Heart left ventricle (tissue), 16 donors: ENCODE results near the gene MEGF11. TPM values are rescaled to one million over a fixed set of nuclear protein-coding genes. Genes with fewer than 3 reads are reported as not detected.

Source experiments
- ATAC-seq, 4 donors: fragments of 200-7000 bp; cut with Tn5 transposase; one replicate each; pipeline ENCODE4 v1.9.1; 2020 to 2022; ENCODE audit warnings: moderate library complexity in 4 of 4, mild to moderate bottlenecking in 3 of 4, moderate number of reproducible peaks in 1 of 4
- DNase-seq, 5 donors: peaks; one replicate each; pipeline ENCODE4 v3.0.0-alpha.2; 2020
- H3K27ac ChIP-seq, 12 donors: fragments of 200-600 bp; sonication (generic) in 4 of 12; one replicate each; pipeline versions ENCODE4 v1.5.0 to v1.8.0; 2016 to 2022; ENCODE audit warnings: mild to moderate bottlenecking in 2 of 12
- H3K27me3 ChIP-seq, 9 donors: fragments of 200-600 bp; sonication (generic) in 2 of 9; one replicate each; pipeline versions ENCODE4 v1.5.1 to v1.8.0; 2016 to 2022; ENCODE audit warnings: mild to moderate bottlenecking in 3 of 9
- H3K36me3 ChIP-seq, 9 donors: fragments of 200-600 bp; sonication (generic) in 2 of 9; one replicate each; pipeline versions ENCODE4 v1.5.0 to v1.8.0; 2018 to 2022; ENCODE audit warnings: mild to moderate bottlenecking in 2 of 9
- H3K4me1 ChIP-seq, 12 donors: fragments of 200-600 bp; sonication (generic) in 4 of 12; one replicate each; pipeline versions ENCODE4 v1.5.0 to v1.8.0; 2016 to 2022; ENCODE audit warnings: mild to moderate bottlenecking in 3 of 12
- H3K4me3 ChIP-seq, 12 donors: fragments of 200-600 bp; sonication (generic) in 4 of 12; one replicate each; pipeline versions ENCODE4 v1.5.0 to v1.8.0; 2017 to 2022; ENCODE audit warnings: mild to moderate bottlenecking in 9 of 12, moderate library complexity in 4 of 12
- H3K9me3 ChIP-seq, 12 donors: fragments of 200-600 bp; sonication (generic) in 4 of 12; one replicate each; pipeline versions ENCODE4 v1.5.0 to v1.8.0; 2016 to 2022; ENCODE audit warnings: mild to moderate bottlenecking in 1 of 12
- POLR2A ChIP-seq, 2 donors: fragments of 450-650 bp; IDR thresholded peaks; one replicate each; pipeline ENCODE4 v1.6.1; 2017; ENCODE audit warnings: antibody characterized with exemption in 2 of 2, mild to moderate bottlenecking in 2 of 2, moderate library complexity in 2 of 2
- WGBS, 4 donors: extraction: QIAGEN DNeasy Blood & Tissue Kit in 2 of 4; methylation state at CpG; one replicate each; pipeline versions ENCODE4 v1.1.5 to v1.1.7; 2013 to 2018; 5-methylcytosine and 5-hydroxymethylcytosine counted together
- intact Hi-C, 10 donors: fragments of 100-400 bp; cut with DNase I; formaldehyde crosslinking; loops; one replicate each; pipeline versions ENCODE4 v1.11.1 to v1.14.2; 2022
- polyA plus RNA-seq, 2 donors: library from polyadenylated mRNA; stranded (reverse); fragments of 200-250 nt; gene quantifications; one replicate each; pipeline ENCODE4 v1.2.3, GENCODE V29; 2013
- total RNA-seq, 9 donors: library from RNA; depleted of rRNA in 2 of 9; stranded (reverse); fragments of >200 nt in 2 of 9; fragmentation: NEBNext Ultra II Directional in 3 of 9; extraction: Animal tissue kit (Norgen Biotek cat#: 25700) in 3 of 9; gene quantifications; one replicate each; pipeline versions ENCODE4 v1.1.0 to v1.2.4, GENCODE V29; 2016 to 2023
- TF ChIP-seq, protein P1 (sequence below), 12 donors: fragments of 200-600 bp; sonication (generic) in 4 of 12; IDR thresholded peaks; one replicate each; pipeline versions ENCODE4 v1.5.0 to v1.8.0; 2018 to 2022; ENCODE audit warnings: antibody characterized with exemption in 12 of 12, mild to moderate bottlenecking in 5 of 12
- donor health status: ischemic (EF 13 %, LVEDD 7.1; RV severe dilation, severe dysfunction).
- donor health status: healthy with polysubstance abuse.
- donor health status: DM: no; HTN: yes; CAD: no.
- donor health status: DM: no; HTN: no; CAD: no.
- donor health status: ischemic (EF 25% LVEDD 6.9; RV normal size, moderate dysfunction).
- donor health status: ischemic (EF 25% LVEDD 5.7; RV mildly dilated, moderate dysfunction).
- donor health status: healthy.
- donor health status: DM: yes; HTN: yes; CAD: no.
- donor health status: ischemic (EF 35%, LVEDD 5.7; RV mildly dilated, moderate dysfunction).
- donor health status: nonischemic (EF 11% LVEDD 7.7; RV severe dilation, severe dysfunction).
- donor health status: DM: yes; HTN: yes; CAD: no.
- donor health status: PGD.
- donor health status: ischemic (EF 29% LVEDD 5.4; RV normal size, mild dysfunction).
- donor health status: nonischemic (EF 23%, LVEDD 6.1; RV moderate dilation, normal function).

Gene MEGF11
- total and polyA plus RNA-seq, 11 donors: 0.07 TPM; not detected in 10

DNA sequence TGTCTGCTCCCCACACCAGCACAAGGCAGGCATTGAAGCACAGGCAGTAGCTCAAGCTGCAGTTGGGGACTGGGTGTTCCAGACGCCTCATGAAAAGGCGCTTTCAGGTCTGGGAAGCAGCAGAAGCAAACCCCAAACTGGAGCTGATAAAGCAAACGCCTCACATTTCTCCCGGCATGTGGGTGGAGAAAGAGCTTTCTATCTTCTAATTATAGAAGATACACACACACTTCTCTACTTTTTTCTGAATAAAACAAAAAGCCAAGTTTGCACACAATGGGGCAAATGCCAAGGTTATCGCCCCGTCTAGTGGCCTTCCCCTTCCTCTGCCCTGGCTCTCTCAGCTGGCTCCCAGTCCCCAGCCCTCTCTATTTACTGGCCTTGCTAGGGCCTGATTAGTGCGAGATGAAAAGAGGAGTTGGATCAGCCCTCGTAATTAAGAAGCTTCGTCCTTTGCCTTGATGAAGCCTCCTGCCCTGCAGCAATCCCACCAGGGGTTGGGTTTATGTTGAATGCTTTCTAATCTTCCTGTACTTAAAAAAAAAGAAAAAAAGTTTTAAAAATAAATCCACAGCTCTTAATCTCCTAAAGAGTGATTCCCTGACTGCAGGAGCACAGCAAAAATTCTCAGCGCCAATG, 120.2 kb downstream of the MEGF11 start:
- peaks cover 0 to 7% (median 0%) of the 10 kb centered on the region in 9 donors for H3K27me3 ChIP-seq
- H3K9me3 ChIP-seq: no peaks in the 10 kb centered on the region
- intact Hi-C loops: no loop called here
- no peak for DNase-seq
- H3K4me3 ChIP-seq: no peak overlapping the region
- H3K27ac ChIP-seq: no peak overlapping the region
- WGBS, 4 donors: 57 to 78% (median 67%) methylated on average over 10 of the region's 10 CpGs
- TF ChIP-seq, protein P1, sequence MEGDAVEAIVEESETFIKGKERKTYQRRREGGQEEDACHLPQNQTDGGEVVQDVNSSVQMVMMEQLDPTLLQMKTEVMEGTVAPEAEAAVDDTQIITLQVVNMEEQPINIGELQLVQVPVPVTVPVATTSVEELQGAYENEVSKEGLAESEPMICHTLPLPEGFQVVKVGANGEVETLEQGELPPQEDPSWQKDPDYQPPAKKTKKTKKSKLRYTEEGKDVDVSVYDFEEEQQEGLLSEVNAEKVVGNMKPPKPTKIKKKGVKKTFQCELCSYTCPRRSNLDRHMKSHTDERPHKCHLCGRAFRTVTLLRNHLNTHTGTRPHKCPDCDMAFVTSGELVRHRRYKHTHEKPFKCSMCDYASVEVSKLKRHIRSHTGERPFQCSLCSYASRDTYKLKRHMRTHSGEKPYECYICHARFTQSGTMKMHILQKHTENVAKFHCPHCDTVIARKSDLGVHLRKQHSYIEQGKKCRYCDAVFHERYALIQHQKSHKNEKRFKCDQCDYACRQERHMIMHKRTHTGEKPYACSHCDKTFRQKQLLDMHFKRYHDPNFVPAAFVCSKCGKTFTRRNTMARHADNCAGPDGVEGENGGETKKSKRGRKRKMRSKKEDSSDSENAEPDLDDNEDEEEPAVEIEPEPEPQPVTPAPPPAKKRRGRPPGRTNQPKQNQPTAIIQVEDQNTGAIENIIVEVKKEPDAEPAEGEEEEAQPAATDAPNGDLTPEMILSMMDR (IDR thresholded peaks at IDR 0.05): no peak
- no peak for TF ChIP-seq POLR2A (IDR thresholded peaks at IDR 0.05)
- no peak for ATAC-seq
- peaks cover 0 to 8% (median 2%) of the 10 kb centered on the region in 12 donors for H3K4me1 ChIP-seq
- no peaks in the 10 kb centered on the region for H3K36me3 ChIP-seq

DNA sequence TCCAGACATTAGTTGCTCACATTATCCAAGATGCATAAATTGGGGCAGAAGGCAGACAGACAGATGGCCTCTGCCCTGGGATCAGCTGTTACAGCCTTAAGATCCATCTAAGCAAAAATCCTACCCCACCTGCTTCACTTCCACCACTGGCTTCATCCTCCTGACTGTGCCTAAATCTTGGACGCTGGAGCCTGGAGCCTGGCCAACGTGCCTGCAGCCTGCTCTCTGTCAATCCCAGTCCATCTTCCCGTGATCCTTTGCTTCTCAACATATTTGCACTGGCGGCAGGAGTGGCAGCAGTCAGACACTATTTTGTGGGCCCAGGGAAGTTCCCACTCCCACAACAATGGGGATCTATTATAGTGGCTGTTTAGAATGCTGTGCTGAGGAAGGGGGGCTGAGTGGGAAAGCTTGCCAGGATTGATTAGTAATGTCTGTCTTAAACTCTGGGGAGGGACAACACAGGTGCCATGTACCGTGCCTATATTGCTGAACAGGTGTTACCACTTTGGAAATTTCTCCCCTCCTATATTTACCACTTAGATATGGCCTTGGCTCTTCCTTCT, 121.2 kb downstream of the MEGF11 start:
- DNase-seq (peak in 4 of 5 donors; percentile 37 to 63 (median 58)), ATAC-seq (peak in 3 of 4 donors; percentile 62 to 72 (median 67))
- no peak overlapping the region for H3K4me3 ChIP-seq
- peaks cover 0 to 12% (median 4%) of the 10 kb centered on the region in 9 donors for H3K27me3 ChIP-seq
- WGBS, 4 donors: 31 to 36% (median 34%) methylated on average over 5 of the region's 5 CpGs
- TF ChIP-seq, protein P1 (IDR thresholded peaks at IDR 0.05): no peak
- no peak for TF ChIP-seq POLR2A (IDR thresholded peaks at IDR 0.05)
- intact Hi-C loops: no loop called here
- H3K4me1 ChIP-seq: peaks cover 0 to 3% (median 0%) of the 10 kb centered on the region in 12 donors
- H3K27ac ChIP-seq: no peak overlapping the region
- no peaks in the 10 kb centered on the region for H3K9me3 ChIP-seq
- no peaks in the 10 kb centered on the region for H3K36me3 ChIP-seq

DNA sequence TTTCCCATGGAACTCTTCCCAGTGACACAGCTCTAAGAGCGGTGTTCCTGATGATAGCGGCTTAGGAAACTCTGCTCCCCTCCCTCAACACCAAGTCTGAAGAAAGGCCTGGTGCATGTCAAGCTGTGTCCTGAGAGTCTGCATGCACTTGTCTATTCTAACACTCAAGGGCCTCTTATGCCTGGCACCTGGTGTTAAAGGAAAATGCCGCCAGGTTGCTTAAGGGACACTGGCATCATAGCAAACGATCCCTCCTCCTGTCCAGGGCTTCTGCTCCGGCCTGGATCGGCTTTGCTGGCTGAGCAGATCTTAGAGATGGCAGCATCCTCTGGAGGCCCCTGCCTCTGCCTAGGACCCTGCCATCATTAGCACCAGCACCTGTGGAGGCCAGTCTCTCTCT, 121.7 kb downstream of the MEGF11 start:
- Histone ChIP-seq H3K27me3 (peaks cover 0 to 17% (median 4%) of the 10 kb centered on the region in 9 donors), H3K9me3 (no peaks in the 10 kb centered on the region), H3K27ac (no peak overlapping the region), H3K36me3 (no peaks in the 10 kb centered on the region), H3K4me3 (no peak overlapping the region), H3K4me1 (peaks cover 0 to 3% (median 0%) of the 10 kb centered on the region in 12 donors)
- ATAC-seq: no peak
- intact Hi-C loops: no loop called here
- TF ChIP-seq, protein P1 (IDR thresholded peaks at IDR 0.05): no peak
- no peak for TF ChIP-seq POLR2A (IDR thresholded peaks at IDR 0.05)
- DNase-seq: no peak
- 54 to 80% (median 67%) methylated on average over 6 of the region's 6 CpGs for WGBS, 4 donors

DNA sequence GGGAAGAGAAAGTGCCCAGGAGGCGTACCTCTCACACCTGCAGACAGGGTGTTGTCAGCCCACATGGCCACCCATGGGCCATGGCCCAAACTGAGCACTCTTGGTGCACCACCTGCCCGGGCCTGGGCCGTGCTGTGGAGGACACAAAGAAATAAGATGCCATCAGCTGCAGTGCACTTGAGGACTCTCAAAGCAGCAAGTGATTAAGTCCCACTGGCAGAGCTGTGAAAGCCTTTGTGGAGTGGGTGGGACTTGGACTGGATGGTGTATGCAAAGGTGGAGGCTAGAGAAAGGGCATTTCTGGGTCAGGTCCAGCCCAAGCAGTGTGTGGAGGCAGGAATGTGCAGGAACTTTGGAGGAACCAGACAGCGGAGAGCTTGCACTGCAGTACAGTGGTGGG, 122.3 kb downstream of the MEGF11 start:
- 59 to 73% (median 63%) methylated on average over 4 of the region's 4 CpGs for WGBS, 4 donors
- H3K27ac ChIP-seq: no peak overlapping the region
- intact Hi-C loops: no loop called here
- H3K4me1 ChIP-seq: peaks cover 0 to 3% (median 0%) of the 10 kb centered on the region in 12 donors
- ATAC-seq: peak in 2 of 4 donors; percentile 6 to 26
- H3K36me3 ChIP-seq: no peaks in the 10 kb centered on the region
- TF ChIP-seq, protein P1 (IDR thresholded peaks at IDR 0.05): no peak
- no peak for TF ChIP-seq POLR2A (IDR thresholded peaks at IDR 0.05)
- H3K4me3 ChIP-seq: no peak overlapping the region
- peaks cover 0 to 24% (median 4%) of the 10 kb centered on the region in 9 donors for H3K27me3 ChIP-seq
- H3K9me3 ChIP-seq: no peaks in the 10 kb centered on the region
- no peak for DNase-seq
